HEK293T (cell line): ENCODE results near the gene MATN3.
A peak's percentile ranks its signal among the peaks of the same experiment; 100 is the strongest.

Source experiments
- BHLHE40 ChIP-seq: fragments of 450-650 bp; IDR thresholded peaks from 2 replicates; pipeline ENCODE4 v1.6.1; 2016; ENCODE audit warnings: mild to moderate bottlenecking, moderate library complexity, borderline replicate concordance
- CTBP1 ChIP-seq: fragments of 450-650 bp; IDR thresholded peaks from 2 replicates; pipeline ENCODE4 v1.6.1; 2016; ENCODE audit warnings: borderline replicate concordance
- ELF4 ChIP-seq: fragments of 450-650 bp; IDR thresholded peaks from 2 replicates; pipeline ENCODE4 v1.6.1; 2017; ENCODE audit warnings: antibody characterized with exemption
- HDGF ChIP-seq: fragments of 450-650 bp; IDR thresholded peaks from 2 replicates; pipeline ENCODE4 v1.6.1; 2017; ENCODE audit warnings: antibody characterized with exemption, borderline replicate concordance
- LEF1 ChIP-seq: fragments of 450-650 bp; IDR thresholded peaks from 2 replicates; pipeline ENCODE4 v1.6.1; 2017; ENCODE audit warnings: mild to moderate bottlenecking, borderline replicate concordance
- NFRKB ChIP-seq: fragments of 450-650 bp; IDR thresholded peaks from 2 replicates; pipeline ENCODE4 v1.6.1; 2016; ENCODE audit warnings: mild to moderate bottlenecking, moderate library complexity
- SP1 ChIP-seq: fragments of 450-650 bp; IDR thresholded peaks from 2 replicates; pipeline ENCODE4 v1.6.1; 2017
- SUZ12 ChIP-seq: fragments of 450-650 bp; IDR thresholded peaks from 2 replicates; pipeline ENCODE4 v1.6.1; 2016; ENCODE audit warnings: mild to moderate bottlenecking
- ZNF384 ChIP-seq: fragments of 450-650 bp; IDR thresholded peaks from 2 replicates; pipeline ENCODE4 v1.6.1; 2016
- TF ChIP-seq, protein P1 (sequence below): fragments of 450-650 bp; IDR thresholded peaks from 2 replicates; pipeline ENCODE4 v1.6.1; 2016

DNA sequence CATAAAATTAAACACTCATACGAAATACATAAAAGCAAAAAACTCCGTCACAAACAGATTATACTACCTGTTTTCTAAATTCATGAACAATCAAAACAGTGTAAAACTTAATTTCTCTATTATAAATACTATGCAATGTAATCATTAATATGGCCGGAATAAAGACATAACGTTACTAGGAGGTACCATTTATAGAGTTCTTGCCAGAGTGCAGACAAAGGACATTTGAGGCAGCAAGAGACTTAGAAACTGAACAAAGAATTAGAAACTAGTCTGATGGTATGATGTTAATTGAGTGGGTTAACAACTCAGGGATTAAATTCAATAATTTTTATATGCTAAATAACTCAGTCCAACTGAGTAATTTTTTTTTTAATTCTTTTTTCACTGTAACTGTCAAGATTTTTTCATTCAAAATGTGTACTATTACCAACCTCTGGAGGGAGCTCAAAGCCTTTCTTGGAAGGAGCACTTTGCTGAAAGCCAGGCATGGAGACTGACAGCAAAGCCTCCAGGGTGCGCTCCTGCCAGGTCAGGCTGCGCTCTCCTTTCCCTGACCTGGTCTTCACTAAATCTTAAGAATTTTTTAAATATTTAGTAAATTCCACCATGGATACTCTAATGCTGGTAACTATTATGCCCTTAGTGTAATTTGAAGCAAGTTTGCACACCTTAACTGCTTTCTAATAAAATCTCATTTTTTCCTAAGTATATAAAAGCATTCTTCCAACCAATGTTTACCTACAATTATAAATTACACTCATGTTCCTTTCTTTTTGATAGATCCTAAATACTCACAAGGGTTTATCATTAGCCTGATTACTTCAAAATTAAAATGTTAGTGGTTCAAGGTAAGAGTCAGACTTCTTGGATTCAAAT lies 56.7 kb downstream of the MATN3 start:
- TF ChIP-seq LEF1 (no peak), NFRKB (no peak), HDGF (no peak), SP1 (no peak), BHLHE40 (no peak), ELF4 (no peak), ZNF384 (no peak), SUZ12 (no peak), CTBP1 (no peak)
- TF ChIP-seq, protein P1, sequence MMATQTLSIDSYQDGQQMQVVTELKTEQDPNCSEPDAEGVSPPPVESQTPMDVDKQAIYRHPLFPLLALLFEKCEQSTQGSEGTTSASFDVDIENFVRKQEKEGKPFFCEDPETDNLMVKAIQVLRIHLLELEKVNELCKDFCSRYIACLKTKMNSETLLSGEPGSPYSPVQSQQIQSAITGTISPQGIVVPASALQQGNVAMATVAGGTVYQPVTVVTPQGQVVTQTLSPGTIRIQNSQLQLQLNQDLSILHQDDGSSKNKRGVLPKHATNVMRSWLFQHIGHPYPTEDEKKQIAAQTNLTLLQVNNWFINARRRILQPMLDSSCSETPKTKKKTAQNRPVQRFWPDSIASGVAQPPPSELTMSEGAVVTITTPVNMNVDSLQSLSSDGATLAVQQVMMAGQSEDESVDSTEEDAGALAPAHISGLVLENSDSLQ, result peak; percentile 70
